NCI-H1436 treated with DMSO at 0.1 percent for 48 hours (cell line): ENCODE measurements around the gene LSP1.

Source experiments
- DNase-seq: peaks from one replicate; lab custom pipeline; 2025; lab: John Stamatoyannopoulos, UW

The LSP1 gene

DNA sequence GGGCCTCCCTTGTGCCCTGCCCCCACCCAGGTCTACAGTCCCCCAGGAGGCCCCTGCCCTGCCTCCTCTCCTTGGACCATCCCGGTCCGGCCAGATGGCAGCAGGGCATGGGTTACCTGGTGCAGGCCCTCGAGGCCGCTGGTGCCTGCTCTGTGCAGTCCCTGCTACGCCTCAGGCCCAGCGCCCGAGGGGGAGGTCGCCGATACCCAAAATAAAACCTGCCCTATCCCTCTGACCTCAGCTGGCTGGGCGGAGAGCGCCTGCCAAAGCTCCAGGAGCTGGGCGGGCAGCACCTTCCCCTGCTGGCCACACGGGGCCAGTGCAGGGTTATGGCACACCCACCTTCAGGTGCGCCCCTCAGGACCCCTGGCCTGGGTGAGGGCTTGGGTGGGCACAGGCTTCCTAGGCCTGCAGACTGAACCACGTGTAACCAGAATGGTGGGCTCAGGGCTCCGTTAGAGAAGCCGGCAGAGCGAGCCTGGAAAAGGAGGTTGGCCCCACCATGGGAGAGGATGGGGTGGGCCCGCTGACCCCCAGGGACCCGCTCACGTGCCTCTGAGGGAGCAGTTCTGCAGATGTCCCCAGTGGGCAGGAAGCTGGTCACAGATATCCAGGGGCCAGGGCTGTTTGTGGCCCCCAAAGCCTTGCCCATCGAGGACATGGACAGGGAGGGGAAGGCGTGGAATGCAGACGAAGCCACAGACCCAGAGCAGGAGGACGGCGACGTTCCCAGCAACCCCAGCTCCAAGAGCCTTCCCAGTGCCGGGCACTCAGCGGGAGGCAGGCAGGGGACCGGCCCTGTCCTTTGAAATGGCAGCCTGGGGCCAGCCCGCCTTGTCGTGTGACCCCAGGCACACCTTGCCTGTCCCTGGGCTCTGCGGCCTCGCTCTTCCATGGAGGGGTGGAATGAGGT is 64.9 kb downstream of the LSP1 start:
- DNase-seq, result no peak

DNA sequence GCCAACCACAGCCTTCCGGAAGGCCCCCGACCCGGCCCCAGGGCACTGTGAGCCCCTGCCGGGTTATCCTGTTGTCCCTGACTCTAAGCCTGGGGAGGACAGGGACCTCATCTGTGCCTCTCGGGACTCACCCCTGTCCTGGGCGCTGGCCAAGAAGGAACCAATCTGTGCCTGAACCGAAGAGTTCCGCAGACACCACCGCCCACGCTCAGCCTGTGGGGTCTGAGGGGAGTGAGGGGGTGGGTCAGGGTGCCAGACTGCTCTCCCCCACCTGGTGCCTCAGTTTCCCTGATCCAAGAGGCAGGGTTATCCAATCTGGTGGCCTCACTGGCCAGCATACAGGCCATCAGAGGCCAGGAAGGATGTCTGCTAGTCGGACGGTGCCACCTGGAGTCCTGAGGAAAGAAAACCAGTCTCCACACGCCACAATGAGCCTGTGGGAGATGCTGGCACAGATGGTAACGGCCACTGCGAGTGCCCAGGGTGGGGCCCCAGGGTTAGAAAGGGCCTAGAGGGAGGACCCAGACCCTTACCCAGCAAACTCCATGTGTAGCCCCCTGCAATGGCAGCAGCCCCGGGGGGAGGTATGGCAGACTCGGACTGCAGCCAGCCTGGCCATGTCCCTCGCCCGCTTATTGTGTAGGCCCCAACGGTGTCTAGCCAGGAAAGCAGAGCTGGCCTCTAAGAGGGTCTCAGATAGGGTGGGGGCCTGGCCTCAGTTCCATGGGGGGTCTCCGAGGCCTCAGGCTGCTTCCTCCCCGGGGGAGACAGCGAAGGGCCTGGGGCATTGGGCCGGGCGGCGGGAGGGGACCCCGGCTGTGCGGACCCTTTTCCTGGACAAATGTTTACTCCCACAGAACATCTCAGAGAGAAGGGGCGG is 65.8 kb downstream of the LSP1 start:
- no peak for DNase-seq

DNA sequence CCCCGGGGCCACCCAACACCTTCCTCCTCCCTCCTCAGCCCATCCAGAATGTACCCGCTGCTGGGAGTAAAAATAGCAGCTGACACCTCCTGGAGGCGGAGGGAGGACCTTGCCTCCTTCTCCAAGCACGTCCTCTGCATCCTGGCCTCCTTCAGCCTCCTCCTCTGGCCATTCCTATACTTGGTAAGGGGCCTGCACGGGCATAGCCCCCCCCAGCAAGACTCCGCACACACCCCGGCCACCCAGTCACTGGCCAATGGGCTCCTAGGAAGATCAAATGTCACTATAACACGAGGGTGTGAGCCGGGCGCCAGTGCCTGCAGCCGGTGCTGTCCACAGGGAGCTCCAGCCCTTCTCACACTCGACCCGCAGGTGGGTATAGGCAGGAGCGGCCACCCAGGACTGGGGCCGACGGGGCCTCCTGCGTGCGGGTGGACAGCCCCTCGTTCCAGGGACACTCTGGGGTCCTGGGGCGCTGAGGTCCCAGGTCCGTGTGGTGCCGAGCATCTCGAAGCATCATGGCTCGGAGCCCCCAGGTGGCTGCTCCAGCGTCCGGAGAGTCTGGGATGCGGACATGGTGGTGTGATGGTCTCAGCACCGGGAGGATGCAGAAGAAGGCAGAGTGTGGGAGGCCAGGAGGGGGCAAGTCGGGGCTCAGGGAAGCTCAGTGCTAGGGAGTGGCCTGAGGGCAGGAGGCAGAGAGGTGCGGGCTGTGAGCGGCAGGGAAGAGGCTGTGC is 66.7 kb downstream of the LSP1 start, which contains the start of gene TNNT3:
Gene TNNT3, plus strand, starts transcription at position 313 of the 737 bp plus-strand sequence. CDS start 3,172 bp downstream, outside the sequence.
- DNase-seq, result no peak

DNA sequence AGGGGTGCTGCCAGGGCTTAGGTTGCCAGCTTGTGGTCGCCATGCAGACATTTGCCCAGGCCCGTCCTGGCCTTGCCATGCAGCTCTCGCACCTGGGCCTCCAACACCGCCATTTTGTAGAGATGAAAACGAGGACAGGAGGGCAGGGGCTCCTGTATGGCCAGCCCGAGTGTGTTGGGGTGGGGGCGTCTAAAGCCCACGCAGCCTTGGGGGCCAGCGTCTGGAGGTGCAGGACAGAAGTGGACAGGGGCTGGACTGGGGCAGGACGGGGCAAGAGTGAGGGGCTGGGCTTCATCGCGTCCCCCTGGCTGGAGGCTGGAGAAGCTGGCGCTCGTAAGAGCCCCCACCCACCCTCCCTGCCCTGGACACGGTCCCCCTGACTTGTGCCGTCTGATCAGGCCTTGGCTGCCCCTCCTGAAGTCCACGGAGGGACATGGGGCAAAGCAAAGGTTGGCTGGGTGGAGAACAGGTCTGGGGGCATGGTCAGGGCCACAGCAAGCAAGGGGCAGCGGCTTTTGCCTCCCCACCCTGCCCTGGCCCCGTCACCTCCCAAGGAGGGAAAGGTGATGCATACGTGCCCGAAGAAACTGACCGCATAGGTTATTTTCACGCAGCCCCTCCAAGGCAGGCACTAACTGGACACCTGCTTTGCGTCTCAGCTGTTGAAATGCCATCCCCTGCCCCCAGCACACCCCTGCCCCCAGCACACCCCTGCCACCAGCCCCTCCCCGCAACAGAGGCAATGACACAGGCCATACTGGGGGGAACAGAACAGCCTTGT is 67.4 kb downstream of the LSP1 start:
- DNase-seq, result no peak

DNA sequence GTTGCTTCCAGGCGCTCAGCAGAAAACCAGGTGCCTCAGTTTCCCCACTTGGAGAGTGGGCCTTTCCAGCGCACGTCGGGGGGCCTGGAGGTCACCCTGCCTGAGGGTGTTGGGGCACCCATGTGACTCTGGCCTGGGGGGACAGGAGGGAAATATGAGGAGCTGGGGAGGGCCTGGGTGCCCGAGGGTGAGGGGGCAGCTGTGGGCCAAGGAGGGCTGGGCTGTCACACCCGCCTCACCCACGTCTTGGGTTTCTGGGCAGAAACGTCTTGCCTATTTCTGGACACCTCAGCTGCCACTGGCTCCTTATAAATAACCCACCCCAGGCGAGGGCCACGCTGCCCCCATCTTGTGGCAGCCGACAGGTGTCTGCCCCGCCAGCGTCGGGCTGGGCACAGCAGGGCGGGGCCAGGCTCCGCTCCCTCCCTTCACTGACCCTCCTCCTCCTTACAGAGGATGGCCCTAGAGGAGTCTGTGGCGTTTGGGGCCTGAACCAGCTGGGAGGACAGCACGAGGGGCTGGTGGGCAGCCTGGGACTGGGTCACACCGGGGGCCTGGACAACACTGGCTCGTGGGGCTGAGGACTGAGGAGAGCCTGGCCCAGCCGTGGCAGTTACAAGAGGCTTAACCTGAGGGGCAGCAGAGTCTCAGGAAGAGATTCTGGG is 68.2 kb downstream of the LSP1 start:
- no peak for DNase-seq

DNA sequence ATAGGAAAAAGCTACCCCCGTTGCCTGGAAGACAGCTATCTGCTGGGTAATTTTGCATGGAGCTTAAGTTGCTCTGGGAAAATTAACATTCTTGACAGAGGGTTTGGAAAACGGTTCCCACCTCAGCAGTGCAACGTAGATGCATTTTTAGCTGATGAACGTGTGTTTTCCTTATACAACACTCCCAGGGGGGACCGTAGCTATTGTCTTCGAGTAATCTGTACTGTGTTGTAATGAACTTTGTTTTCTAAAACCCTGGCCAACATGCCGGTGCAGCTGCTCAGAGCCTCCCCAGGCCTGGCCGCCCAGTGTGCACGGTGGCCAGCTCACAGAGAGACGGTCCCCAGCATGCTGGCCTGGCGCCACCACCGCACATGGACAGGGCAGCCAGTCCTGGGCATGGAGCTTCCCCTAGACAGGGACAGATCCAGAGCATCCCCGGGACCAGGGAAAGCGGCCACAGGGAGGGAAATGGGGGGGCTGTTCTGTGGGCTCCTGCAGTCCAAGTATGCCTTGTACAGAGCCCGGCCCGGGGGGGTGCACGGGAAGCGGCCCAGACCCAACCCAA is 68.8 kb downstream of the LSP1 start:
- no peak for DNase-seq

DNA sequence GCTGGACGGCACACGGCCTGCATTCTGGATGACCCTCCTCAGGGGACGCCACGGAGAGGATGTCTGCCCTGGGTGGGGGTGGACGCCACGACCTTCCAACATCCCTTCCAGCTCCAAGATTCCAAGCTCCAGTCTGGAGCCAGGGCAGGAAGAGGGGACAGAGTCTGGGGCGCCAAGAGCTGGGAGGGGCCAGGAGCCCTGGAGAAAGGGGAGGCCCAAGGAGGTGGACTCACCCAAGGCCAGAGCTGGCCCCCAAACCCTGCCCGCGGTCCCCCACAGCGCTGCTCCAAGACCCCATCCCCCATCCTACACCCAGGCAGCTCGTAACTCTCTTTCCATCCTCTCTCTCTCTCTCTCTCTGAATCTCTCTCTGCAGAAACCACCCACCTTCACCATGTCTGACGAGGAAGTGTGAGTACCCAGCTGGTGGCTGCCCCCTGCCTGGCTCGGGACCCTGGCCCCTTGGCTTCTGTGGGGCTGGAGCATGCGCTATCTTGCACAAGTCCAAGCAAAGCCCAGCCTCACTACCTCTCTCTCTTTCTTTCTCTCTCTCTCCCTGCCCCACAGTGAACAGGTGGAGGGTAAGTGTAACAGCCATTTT is 69.7 kb downstream of the LSP1 start:
- DNase-seq, result no peak

DNA sequence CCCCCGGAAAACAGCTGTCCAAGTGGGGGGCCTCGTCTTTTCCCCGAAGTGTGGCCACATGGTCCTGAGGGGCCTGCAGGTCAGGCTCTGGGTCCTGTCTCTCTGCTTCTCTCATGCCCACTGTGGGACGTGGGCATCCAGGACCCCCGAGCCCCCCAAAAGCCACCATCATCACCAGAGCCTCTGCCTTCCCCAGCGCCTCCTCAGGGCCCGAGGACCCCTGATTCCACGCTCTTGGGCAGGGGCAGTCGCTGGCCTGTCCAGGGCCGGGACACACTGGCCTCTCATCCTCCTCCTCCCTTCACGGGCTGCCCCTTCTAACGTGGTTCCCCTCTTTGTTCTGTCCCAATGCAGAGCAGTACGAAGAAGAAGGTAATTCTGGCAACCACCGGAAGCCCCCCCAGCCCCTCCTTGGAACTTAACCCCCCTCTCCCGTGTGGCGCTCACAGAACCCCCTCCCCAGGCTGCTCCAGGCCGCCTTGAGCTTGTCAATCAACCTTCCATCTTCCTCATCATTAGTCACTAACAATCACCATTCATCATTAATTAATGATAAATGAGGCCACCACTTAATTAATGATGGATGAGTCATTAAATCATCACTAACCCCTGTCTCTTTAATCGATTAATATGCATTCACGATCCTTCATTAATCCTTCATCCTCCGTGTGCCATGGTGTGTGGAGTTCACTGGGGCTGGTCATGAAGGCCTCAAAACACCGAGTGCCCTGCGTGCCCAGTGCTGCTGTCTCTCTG is 70.5 kb downstream of the LSP1 start:
- DNase-seq, result no peak

DNA sequence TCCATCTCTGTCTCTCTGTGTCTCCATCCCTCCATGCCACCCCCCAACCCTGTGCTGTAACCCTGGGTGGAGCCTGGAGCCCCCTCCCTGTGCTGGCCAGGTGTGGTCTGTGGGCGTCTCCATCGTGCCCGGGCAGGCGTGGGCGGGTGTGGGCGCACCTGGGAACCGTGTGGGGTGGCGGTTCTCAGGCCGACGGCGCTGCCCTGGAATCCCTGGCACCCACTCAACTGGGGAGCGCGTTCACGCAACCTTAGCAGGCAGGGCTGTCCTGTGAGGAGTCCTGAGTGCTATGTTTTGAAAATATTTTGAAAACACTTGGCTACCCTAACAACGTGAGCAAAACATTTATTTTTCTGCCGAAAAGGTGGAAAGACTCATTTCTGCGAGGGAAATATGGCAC is 71.3 kb downstream of the LSP1 start:
- DNase-seq, result no peak

DNA sequence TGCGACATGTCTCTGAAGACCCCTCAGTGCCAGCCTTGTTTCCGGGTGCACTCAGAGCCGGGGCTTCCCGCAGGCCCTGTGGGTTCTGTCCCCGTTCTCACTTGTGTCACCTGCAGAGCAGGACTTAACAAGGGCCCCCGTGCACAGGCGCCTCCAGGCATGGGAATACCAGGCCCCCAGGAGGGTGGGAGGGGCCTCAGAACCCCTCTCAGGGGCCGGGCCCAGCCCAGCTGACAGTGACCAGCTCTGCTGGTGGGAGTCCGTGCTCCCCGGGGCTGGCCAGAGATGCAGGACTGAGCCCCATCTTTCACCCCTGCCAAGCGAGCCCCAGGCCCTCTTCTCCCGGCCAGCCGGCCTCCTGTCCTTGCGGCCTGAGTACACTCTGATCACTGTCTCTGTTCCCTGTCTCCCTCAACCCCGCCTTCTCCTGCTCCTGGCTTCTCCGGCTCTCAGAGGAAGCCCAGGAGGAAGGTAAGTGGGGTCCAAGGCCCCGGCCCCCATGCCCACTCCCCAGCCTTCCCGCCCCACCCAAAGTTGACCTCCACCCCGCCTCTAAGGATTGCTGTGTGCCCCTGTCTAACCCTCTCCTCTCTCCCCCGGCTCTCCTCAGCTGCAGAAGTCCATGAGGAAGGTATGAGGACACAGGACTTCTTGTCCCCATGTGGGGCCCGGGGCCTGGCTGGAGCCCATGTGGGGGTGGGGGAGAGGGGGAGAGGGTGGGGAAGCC is 71.9 kb downstream of the LSP1 start:
- no peak for DNase-seq

DNA sequence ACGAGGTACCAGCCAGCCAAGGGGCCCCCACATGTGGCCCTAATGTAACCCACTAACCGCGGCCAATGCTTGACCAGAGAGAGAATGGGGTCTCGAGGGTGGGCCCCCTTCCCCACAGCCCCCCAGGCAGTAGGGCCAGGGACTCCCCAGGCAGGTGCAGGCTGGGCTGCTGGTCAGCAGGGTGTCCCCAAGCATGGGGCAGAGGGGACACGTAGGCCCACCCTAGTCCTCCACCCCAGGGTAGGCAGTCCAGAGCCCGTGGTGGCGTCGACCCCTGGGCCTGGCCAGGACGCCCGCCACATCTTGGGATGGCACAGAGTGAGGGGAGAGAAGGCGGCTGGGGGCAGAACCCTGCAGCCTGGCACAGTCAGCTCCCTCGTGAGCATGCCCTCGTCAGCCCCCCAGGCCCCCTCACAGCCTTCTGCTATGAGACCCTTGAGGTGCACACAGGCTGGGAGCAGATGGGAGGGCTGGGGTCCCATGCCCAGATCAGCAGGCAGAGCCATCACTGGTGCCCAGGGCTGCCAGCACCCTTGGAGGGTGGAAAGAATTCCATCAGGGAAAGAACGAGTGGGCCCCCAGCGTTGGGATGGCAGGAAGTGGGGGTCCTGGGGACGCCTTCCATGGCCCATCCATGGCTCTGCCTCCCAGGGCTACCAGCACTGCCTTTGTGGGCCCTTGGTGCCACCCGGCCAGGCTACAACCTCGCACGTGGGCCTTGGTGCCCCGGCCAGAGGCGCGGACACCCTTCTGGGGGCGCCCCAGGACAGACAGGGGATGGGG is 72.7 kb downstream of the LSP1 start:
- DNase-seq, result no peak

DNA sequence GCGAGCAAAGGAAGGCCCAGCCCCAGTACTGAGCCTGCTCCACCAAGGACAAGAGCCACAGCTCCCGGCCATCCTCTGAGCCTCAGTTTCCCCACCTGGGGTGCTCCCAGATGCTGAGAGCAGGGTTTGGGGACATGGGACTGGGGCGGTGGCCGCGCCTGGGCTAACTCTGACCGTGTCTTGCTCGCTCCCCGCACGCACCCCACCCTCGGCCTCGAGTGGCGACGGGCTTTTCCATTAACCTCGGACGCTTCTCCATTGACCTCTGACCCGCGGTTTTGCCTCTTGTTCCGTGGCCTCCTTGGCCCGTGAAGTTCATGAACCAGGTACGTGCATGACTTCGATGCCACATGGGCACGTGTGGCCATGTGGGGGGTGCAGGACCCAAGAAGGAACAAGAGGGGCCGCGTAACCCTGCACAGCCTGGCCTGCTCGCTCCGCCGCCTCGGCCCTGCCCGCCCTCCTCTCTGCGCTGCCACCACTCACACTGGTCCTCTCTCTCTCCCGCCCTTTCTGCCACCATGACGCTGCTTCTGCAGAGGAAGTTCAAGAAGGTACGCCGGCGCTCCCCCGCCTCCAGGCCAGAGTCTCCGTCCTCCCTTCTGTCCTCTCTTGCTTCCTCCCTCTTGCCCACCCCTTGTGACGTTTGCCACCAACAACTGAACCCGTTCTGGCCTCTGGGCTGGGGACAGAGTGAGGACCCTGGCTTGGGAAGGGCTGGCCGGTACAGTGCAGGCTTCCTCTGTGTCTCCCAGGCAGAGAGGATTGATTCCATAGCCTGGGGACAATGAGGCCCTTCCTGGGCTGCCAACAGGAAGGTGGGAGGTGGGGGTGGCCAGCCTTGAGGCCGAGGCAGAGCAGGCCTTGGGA is 73.5 kb downstream of the LSP1 start:
- no peak for DNase-seq

DNA sequence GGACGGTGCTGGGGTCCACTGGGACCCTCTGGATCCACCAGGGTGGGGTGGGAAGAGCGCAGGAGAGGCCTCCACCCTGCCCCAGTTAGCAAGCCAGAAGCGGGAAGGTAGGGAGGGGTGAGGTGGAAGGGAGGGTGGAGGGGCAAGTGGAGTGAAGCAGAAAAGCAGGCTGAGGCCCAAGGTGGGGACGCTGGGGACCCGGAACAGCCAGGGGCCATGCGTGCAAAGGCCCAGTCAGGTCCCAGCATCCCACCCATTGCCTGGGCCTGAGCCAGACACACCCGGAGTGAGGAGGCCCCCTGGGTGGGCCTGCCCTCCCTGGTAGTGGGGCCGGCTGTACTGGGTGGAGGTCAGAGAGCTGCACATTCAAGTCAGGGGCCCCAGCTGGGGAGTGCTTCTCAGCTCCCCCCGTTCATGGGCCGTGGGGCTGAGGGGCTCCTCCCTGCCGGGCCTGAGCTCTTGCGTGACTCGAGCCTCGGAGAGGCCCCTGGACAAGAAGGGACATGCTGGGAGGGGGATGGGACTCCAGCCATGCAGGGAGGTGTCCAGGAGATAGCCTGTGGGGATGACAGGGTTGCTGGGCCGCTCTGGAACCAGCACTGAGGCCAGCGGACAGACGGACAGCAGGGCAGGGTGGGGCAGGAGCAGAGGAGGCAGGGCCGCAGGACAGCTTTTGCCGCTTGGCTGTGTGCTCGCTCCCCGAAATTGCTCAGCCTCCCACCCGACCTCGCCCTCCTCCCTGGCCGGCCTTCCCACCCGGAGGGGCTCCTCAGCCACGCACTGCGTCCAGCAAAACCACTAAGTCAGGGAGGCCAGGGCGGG is 74.4 kb downstream of the LSP1 start:
- DNase-seq, result no peak

DNA sequence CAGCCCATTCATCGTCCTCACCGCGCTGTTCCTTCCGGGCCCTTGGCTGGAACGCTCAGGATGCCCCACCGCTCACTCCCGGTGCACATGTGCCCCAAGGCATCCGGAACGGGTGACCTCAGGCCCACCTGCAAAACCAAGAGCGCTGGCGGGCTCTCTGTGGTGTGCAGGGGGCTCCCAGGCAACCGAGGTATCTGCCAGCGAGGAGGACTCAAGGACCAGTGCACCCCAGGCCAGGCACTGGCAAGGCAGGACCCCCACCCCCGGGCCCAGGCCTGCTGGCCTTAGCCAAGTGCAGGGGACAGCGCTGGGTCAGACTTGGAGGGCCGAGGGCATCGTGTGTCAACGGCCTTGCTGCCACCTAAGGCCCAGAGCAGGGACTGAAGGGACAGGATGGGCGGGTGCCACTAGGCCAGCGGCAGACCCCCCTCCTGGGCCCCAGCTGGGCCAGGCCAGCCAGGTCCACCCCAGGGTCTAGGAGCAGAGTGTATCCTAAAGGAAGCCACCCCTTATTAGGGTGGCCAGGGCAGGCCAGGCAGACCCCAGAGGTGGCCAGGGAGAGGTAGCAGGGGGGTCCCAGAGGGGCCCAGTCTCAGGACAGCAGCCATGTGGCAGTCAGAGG is 75.1 kb downstream of the LSP1 start:
- no peak for DNase-seq

DNA sequence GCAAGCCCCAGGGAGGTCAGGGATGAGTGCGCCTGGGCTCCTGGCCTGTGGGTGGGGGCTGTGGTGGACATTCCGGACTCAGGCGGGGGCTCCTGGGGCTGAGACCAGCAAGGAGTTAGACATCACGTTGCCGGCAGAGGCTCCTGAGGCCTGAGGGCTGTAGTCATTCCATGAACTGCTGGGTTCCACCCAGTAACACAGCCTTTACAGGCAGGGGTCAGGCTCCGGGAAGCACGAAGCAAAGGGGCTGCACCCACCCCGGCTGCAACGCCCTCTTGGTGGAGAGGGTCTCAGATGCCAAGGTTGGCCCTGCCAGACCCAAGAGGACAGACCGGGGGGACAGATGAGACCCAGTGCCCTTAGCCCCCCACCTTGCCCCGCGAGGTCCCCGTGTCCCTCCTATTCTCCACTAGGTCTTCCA is 75.6 kb downstream of the LSP1 start:
- no peak for DNase-seq
